GM18870 (cell line): ENCODE results near the gene PHF13.
"Not testable (repeated sequence)": the region's sequence is repeated elsewhere in the genome, so short reads cannot be mapped to it uniquely, and the experiment has no call there.

Experiments used
- ATAC-seq: cut with Tn5 transposase; IDR thresholded peaks from one replicate; pipeline ENCODE4 v1.9.1; 2021; ENCODE audit warnings: moderate library complexity; ENCODE audit not compliant: unreplicated experiment

Gene PHF13

GRCh38 chr1:6627031-6627430 is 13.5 kb downstream of the PHF13 start:
- ATAC-seq, result no peak

GRCh38 chr1:6627841-6628545 is 14.5 kb downstream of the PHF13 start:
- ATAC-seq, result no peak

GRCh38 chr1:6628971-6629479 is 15.5 kb downstream of the PHF13 start:
- ATAC-seq, result no peak

GRCh38 chr1:6630027-6630426 is 16.5 kb downstream of the PHF13 start:
- no peak for ATAC-seq

GRCh38 chr1:6631058-6631457 is 17.5 kb downstream of the PHF13 start:
- no peak for ATAC-seq

GRCh38 chr1:6632588-6633514 is 19.3 kb downstream of the PHF13 start:
- no peak for ATAC-seq

GRCh38 chr1:6634371-6635052 is 21.0 kb downstream of the PHF13 start:
- ATAC-seq, result no peak

DNA sequence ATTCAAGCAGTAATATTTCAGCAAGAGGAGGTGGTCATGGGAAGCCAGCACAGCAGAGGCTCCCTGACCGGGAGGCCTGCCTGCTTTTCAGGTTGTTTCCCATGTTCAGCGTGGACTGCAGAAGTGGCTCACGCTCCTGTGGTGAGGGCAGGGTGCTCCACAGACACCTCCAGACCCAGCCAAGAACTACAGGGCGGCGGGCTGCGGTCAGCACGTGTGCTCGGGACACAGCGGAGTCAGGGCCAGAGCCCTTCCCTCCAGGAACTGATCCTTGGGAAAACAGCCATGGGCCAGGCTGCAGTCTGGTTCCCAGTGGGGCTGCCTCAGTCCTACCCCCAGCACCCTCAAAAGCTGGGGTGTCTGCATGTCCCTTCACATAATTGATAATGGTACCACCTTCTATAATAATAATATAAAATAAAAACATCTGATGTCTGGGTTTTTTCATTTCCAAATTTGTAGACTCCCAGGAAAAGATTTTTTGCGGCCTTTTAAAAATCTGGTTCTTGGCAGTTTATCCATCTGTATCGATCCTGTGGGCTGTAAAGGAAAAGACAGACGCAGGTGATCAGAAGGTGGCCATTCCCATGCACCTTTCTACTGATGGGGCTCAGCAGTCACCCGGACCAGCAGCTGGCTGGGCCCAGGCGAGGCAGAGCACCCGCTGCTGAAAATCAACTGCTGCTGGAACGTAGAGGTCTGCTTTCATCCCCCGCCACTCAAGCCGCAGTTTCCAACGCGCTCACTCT is 21.8 kb downstream of the PHF13 start:
- ATAC-seq, result no peak

- ATAC-seq, result no peak
These were observed 22.6 kb downstream of the PHF13 start for GRCh38 chr1:6635910-6636760.

GRCh38 chr1:6636778-6637177 is 23.2 kb downstream of the PHF13 start:
- ATAC-seq, result not testable (repeated sequence)

DNA sequence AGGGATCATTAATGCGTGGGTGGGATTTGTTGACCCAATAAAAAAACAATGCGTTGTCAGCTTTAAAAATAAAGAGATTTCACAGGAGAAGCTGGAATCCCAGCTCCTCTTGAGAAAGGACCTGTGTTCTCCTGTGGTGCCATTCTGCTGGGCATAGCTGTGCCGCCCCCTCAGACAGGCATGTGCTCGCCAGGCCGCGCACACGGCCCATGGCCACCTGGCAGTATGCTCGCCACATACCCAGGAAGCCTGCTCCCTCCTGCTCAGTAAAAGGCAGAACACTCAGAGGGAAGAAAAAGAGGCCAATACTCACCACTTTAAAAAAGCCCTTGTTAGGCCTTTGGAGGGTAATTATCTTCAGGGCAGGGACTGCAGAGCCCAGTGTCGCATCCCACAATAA is 24.2 kb downstream of the PHF13 start:
- no peak for ATAC-seq

- no peak for ATAC-seq
These were observed 24.7 kb downstream of the PHF13 start for GRCh38 chr1:6638226-6638625.

GRCh38 chr1:6640867-6641266 is 27.3 kb downstream of the PHF13 start:
- ATAC-seq, result not testable (repeated sequence)

- no peak for ATAC-seq
These were observed 31.5 kb downstream of the PHF13 start for GRCh38 chr1:6645018-6645417.

DNA sequence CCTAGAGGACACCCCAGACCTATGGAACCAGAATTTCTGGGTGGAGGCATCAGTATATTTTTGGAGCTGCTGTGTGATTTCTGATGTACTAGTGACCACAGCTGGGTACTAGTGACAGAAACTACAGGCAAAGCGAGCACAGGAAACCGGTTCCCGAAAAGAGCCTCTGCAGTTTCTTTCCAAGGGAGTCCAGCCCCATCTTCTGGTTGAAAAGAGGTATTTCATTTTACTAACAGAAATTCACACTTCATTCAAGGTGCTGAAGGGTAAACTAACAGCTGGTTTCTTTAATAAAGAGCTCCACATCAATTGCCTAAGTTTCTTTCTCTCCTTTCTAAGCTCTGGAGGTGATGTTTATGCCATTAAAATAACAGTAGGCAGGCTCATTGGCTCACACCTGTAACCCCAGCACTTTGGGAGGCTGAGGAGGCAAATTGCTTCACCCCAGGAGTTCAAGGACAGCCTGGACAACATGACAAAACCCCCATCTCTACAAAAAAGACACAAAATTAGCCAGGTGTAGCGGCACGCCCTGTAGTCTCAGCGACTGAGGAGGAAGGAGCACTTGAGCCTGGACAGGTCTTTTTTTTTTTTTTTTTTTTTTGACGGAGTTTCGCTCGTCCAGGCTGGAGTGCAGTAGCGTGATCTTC is 33.1 kb downstream of the PHF13 start:
- no peak for ATAC-seq

DNA sequence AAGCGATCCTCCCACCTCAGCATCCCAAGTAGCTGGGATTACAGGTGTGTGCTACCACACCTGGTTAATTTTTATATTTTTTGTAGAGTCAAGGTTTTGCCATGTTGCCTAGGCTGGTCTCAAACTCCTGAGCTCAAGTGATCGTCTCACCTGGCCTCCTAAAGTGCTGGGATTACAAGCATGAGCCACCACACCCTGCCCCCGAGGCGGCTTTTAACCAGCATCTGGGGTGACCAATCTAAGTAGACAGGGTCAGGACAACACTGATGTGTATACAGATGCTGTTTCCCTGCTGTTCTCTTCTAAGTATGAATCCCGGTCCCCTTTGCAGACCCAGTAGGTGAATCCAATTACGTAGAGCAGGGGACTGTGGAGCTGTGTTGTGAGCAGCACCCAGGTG is 35.0 kb downstream of the PHF13 start:
- no peak for ATAC-seq

DNA sequence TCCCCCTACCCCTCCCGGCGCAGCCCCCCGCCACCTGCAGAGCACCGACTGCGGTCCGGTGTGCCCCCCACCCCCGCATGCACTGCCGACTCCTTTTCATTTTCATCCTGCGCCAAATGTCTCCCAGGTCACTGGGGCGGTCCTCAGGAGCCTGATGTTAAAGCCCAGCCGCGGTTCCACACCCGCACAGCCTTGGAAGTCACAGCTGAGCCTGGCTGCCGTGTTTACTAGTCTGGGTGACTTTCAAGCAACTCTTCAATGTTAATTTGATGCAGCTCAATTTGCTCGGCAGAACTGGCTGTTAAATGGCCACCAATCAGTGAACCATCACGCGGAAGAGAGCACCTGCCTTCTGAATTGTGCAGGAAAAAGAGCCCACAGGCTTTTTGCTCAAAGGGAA is 38.4 kb downstream of the PHF13 start:
- ATAC-seq, result no peak

GRCh38 chr1:6652986-6653385 is 39.5 kb downstream of the PHF13 start:
- ATAC-seq, result no peak
